GM12864 (cell line): ENCODE measurements around the gene SLC38A11.

Experiments used
- DNase-seq: peaks from one replicate; pipeline ENCODE4 v3.0.0-alpha.2; 2011; ENCODE audit warnings: low read depth
- H3K4me3 ChIP-seq: 2 replicates; pipeline ENCODE4 v1.5.1; 2011; ENCODE audit warnings: mild to moderate bottlenecking, low read depth, low read length, control low read depth
- CTCF ChIP-seq: IDR thresholded peaks from 2 replicates; pipeline ENCODE4 v1.5.1; 2011; ENCODE audit warnings: low read depth, mild to moderate bottlenecking, moderate library complexity, low read length, control low read depth, inconsistent platforms; ENCODE audit errors: missing control alignments

The SLC38A11 gene

DNA sequence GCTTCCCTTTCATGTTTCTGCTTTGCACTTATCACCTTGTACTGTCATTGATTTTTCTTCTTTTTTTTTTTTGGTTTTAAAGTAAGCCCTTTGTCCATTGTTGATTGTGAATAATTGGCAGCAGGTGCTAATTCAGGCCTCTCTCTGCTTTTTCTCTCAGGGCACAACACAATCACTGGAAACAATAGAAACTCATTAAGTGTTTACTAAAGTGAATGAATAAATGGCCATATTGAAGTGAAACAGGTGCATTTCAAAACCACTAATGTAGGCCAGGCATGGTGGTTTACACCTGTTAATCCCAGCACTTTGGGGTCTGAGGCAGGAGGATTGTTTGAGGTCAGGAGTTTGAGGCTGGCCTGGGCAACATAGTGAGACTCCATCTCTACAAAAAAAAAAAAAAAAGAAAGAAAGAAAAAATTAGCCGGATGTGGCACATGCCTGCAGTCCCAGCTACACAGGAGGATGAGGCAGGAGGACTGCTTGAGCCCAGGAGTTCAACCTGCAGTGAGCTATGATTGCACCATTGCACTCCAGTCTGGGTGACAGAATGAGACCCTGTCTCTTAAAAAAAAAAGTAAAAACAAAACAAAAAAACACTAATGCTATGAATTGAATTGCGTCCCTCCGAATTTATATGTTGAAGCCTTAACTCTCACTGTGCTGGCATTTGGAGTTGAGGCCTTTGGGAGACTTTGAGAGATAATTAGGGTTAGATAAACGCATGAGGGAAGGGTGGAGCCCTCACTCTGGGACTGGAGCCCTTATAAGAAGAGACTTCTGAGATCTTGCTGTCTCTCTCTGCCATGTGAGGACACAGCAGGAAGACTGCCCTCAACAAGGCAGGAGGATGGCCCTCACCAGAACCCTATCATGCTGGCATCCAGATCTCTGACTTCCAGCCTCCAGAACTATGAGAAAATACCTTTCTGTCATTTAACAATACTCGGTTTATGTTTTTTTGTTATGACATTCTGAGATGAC, 19.9 kb downstream of the SLC38A11 start:
- TF ChIP-seq CTCF, result no peak
- H3K4me3 ChIP-seq, result no peak overlapping the region
- DNase-seq, result no peak

DNA sequence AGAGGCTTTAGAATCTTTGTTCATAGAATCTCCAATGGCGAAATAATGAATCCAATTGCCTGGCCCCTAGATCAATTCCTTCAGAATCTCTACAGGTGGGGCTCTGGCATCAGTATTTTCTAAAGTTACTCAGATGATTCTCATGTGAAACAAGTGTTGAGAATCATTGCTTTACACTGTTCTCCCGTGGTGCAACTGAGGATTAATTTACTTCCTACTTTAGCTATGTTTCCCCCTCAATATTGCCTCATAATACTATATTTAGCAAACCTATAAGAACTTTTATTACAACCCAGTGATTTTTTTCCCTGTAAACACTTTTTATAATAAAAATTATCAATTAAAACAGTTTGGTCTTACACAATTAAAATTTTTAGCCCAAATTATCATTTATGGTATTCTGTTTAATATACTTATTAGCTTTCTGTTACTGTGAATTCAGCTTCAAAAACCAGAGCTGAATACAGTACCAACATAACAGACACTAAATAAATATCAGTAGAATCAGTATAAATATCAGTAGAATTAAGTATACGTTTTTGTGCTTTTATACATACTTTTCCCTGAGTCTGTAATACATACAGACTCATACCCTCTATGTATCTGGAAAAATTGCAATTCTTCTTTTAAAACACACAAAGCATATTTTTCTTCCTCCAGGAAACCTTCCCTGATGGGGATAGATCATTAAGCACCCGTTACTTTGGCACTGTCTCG, 20.8 kb downstream of the SLC38A11 start:
- DNase-seq, result no peak
- TF ChIP-seq CTCF, result no peak
- H3K4me3 ChIP-seq, result no peak overlapping the region

GRCh38 chr2:164933671-164934189, 21.6 kb downstream of the SLC38A11 start:
- DNase-seq, result no peak
- no peak overlapping the region for H3K4me3 ChIP-seq
- no peak for TF ChIP-seq CTCF

GRCh38 chr2:164932377-164932776, 22.9 kb downstream of the SLC38A11 start:
- no peak for TF ChIP-seq CTCF
- H3K4me3 ChIP-seq, result no peak overlapping the region
- DNase-seq, result no peak

DNA sequence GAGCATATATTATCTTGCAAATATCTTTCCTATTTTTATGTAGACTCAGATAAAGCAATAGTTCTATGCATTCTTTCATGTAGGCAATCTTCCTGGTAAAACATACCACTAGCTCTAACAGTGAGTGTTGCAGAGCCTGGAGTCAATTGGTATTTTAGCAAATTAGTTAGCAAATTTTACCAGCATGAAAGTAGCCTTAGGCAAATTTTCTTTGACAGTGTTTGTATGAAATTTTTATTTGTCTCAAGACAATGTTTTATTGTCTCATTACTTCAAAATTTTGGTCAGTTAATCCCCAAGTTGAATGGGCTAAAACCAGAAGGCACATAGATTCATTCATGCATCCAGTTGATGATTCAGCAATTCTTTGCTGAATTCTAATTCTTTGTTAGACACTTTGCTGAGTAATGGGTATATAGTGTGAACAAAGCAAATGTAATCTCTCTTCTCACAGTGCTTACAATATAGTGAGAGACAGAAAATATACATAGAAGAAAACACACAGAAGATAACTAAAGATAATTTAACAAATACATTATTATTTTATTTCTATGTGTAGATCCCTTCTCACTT, 27.1 kb downstream of the SLC38A11 start:
- H3K4me3 ChIP-seq, result no peak overlapping the region
- DNase-seq, result no peak
- TF ChIP-seq CTCF, result no peak

- no peak for DNase-seq
- TF ChIP-seq CTCF, result no peak
- H3K4me3 ChIP-seq, result no peak overlapping the region
Observed at GRCh38 chr2:164922134-164922533, 33.2 kb downstream of the SLC38A11 start.
